HG03558 (cell line): ENCODE data around the gene TNFRSF1A.
"Not testable (repeated sequence)": the region's sequence is repeated elsewhere in the genome, so short reads cannot be mapped to it uniquely, and the experiment has no call there.

Experiments used
- ATAC-seq: cut with Tn5 transposase; IDR thresholded peaks from one replicate; pipeline ENCODE4 v1.9.1; 2021; ENCODE audit warnings: moderate number of reproducible peaks; ENCODE audit not compliant: unreplicated experiment; ENCODE audit errors: extremely low read depth

TNFRSF1A gene

GRCh38 chr12:6360578-6361490 lies 19.0 kb upstream of the TNFRSF1A start:
- no peak for ATAC-seq

- no peak for ATAC-seq
These were observed 18.2 kb upstream of the TNFRSF1A start for GRCh38 chr12:6360080-6360571.

- no peak for ATAC-seq
These were observed 17.0 kb upstream of the TNFRSF1A start for GRCh38 chr12:6358881-6359280.

GRCh38 chr12:6356374-6356820 lies 14.5 kb upstream of the TNFRSF1A start:
- ATAC-seq: no peak

- ATAC-seq: no peak
These were observed 13.9 kb upstream of the TNFRSF1A start for GRCh38 chr12:6355491-6356373.

GRCh38 chr12:6354495-6355393 lies 12.9 kb upstream of the TNFRSF1A start:
- ATAC-seq: no peak

- ATAC-seq: no peak
These were observed 10.6 kb upstream of the TNFRSF1A start for GRCh38 chr12:6352193-6353173.

GRCh38 chr12:6351622-6352021 lies 9.7 kb upstream of the TNFRSF1A start:
- no peak for ATAC-seq

GRCh38 chr12:6347367-6348338 lies 5.8 kb upstream of the TNFRSF1A start:
- ATAC-seq: no peak

- no peak for ATAC-seq
These were observed 5.1 kb upstream of the TNFRSF1A start for GRCh38 chr12:6346942-6347341.

GRCh38 chr12:6346235-6346832 lies 4.5 kb upstream of the TNFRSF1A start:
- ATAC-seq: no peak

GRCh38 chr12:6345319-6346091 lies 3.6 kb upstream of the TNFRSF1A start:
- ATAC-seq: no peak

- ATAC-seq: not testable (repeated sequence)
These were observed 2.3 kb upstream of the TNFRSF1A start for GRCh38 chr12:6344101-6344660.

- ATAC-seq: no peak
These were observed 1.6 kb upstream of the TNFRSF1A start for GRCh38 chr12:6343518-6343917.

- no peak for ATAC-seq
These were observed 439 bp upstream of the TNFRSF1A start for GRCh38 chr12:6342140-6342889.
